ENCODE data around the gene HOXD13.

The HOXD13 gene

GRCh38 chr2:176127774-176128072 is 35.2 kb downstream of the HOXD13 start:
- Histone ChIP-seq H3K36me3 (ENCODE audit: control insufficient read depth, insufficient read depth, low read length) (no peaks in the 10 kb centered on the region), H3K4me3 (replicated peaks; ENCODE audit: low read depth, low read length) (no peak overlapping the region)
- TF ChIP-seq CTCF (IDR thresholded peaks at IDR 0.05; ENCODE audit: insufficient read depth, low read length, poor library complexity, severe bottlenecking): no peak

GRCh38 chr2:176128172-176128981 is 35.9 kb downstream of the HOXD13 start:
- no peak for TF ChIP-seq CTCF (IDR thresholded peaks at IDR 0.05; ENCODE audit: insufficient read depth, low read length, poor library complexity, severe bottlenecking)
- no peaks in the 10 kb centered on the region for H3K36me3 ChIP-seq (ENCODE audit: control insufficient read depth, insufficient read depth, low read length)
- H3K27me3 ChIP-seq (replicated peaks; ENCODE audit: control insufficient read depth, insufficient read depth, low read length): peaks cover 2% of the 10 kb centered on the region; the same call in 1 of the 2 replicates
- no peak for DNase-seq (ENCODE audit: extremely low read depth, insufficient read length)
- H3K4me3 ChIP-seq (replicated peaks; ENCODE audit: low read depth, low read length): no peak overlapping the region

More at GRCh38 chr2:176127774-176128072, 35.2 kb downstream of the HOXD13 start:
- DNase-seq (ENCODE audit: extremely low read depth, insufficient read length): no peak
- peaks cover 2% of the 10 kb centered on the region; the same call in 1 of the 2 replicates for H3K27me3 ChIP-seq (replicated peaks; ENCODE audit: control insufficient read depth, insufficient read depth, low read length)

DNA sequence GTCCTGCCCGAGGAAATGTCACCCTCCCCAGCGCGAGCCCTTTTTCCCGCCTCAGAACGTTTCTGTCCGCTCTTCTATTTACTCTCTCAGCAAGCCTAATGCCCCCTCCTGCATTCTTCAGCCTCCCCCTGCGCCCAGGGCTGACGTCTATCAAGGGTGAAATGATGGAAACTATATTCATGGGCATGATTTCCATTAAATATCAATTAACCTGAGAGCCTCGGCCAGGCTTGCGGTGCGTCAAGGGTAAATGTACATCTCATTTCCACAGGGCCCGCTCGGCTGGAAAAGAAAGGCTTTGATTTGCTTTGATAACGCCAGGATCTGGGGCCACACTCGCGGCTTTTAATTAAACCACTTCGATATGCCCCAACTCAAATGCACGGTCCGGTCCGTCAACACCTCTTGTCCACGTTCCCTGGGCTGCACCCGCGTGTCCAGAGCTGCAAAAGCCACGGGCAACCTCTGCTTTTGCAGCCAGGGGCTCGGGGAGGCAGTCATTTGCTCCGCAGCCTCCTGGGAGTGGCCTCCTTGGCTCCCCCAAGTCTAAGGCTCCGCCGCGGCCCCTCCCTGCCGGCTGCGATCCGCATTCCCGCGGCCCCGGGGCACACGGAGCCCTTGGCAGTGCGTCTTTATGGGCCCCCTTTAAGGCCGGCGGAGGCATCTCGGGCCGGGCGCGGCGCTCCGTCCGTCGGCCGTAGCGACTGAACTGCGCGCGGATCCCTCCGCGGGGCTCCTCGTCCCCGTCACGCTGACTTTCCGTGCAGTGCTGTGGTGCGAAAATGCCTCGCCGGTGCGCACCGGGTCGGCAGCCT is 36.7 kb downstream of the HOXD13 start, which contains the start of gene HOXD8:
Gene HOXD8, plus strand, starts transcription at position 724 of the 815 bp plus-strand sequence. CDS start 662 bp downstream, outside the sequence.
- no peak within 1 kb of the TSS for H3K4me3 ChIP-seq (replicated peaks; ENCODE audit: low read depth, low read length)
- no peak for TF ChIP-seq CTCF (IDR thresholded peaks at IDR 0.05; ENCODE audit: insufficient read depth, low read length, poor library complexity, severe bottlenecking)
- H3K36me3 ChIP-seq (ENCODE audit: control insufficient read depth, insufficient read depth, low read length): no peaks in the 10 kb centered on the region
- no peak for DNase-seq (ENCODE audit: extremely low read depth, insufficient read length)
- peaks cover 1% of the 10 kb centered on the region; the same call in 1 of the 2 replicates for H3K27me3 ChIP-seq (replicated peaks; ENCODE audit: control insufficient read depth, insufficient read depth, low read length)

DNA sequence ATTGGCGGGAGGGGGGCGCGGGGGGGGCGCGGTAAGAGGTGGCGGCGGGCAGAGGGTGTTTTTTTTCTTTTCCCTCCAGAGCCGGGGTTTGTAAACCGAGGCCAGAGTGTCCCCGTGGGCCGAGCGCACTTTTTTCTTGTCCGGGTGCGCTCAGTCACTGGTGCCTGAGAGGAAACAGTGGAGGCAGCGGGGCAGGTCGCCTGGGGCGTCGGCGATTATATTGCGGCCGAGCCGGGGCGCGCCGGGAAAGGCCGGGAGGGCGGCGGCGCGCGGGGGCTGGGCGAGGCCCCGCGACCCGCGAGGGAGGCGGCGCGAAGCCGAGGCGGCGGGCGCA is 37.3 kb downstream of the HOXD13 start:
- no peak for DNase-seq (ENCODE audit: extremely low read depth, insufficient read length)
- H3K4me3 ChIP-seq (replicated peaks; ENCODE audit: low read depth, low read length): no peak overlapping the region
- TF ChIP-seq CTCF (IDR thresholded peaks at IDR 0.05; ENCODE audit: insufficient read depth, low read length, poor library complexity, severe bottlenecking): no peak

DNA sequence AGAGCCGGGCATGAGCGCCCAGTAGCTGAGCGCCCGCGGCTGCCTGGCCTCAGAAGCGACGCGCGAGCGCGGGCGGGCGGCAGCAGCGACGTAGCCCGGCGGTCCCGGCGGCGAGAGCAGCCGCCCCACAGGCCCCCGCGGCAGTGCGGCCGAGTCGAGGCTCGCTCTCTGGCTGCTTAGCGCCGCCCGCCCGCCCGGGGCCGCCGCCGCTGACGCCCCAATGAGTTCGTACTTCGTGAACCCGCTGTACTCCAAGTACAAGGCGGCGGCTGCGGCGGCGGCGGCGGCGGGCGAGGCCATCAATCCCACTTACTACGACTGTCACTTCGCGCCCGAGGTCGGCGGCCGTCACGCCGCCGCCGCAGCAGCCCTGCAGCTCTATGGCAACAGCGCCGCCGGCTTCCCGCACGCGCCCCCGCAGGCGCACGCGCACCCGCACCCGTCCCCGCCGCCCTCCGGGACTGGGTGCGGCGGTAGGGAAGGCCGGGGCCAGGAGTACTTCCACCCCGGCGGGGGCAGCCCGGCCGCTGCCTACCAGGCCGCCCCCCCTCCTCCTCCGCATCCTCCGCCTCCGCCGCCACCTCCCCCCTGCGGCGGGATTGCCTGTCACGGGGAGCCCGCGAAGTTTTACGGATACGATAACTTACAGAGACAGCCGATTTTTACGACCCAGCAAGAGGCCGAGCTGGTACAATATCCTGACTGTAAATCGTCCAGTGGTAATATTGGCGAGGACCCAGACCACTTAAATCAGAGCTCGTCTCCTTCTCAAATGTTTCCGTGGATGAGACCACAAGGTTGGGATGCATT is 37.8 kb downstream of the HOXD13 start:
- no peaks in the 10 kb centered on the region for H3K27me3 ChIP-seq (replicated peaks; ENCODE audit: control insufficient read depth, insufficient read depth, low read length)
- H3K4me3 ChIP-seq (replicated peaks; ENCODE audit: low read depth, low read length): no peak overlapping the region
- no peak for DNase-seq (ENCODE audit: extremely low read depth, insufficient read length)

More for the DNA sequence above, 37.3 kb downstream of the HOXD13 start:
- Histone ChIP-seq H3K36me3 (ENCODE audit: control insufficient read depth, insufficient read depth, low read length) (no peaks in the 10 kb centered on the region), H3K27me3 (replicated peaks; ENCODE audit: control insufficient read depth, insufficient read depth, low read length) (no peaks in the 10 kb centered on the region; the same call in 1 of the 2 replicates)

More for the DNA sequence above, 37.8 kb downstream of the HOXD13 start:
- no peaks in the 10 kb centered on the region for H3K36me3 ChIP-seq (ENCODE audit: control insufficient read depth, insufficient read depth, low read length)
- no peak for TF ChIP-seq CTCF (IDR thresholded peaks at IDR 0.05; ENCODE audit: insufficient read depth, low read length, poor library complexity, severe bottlenecking)

All from GM06990 (cell line).